Ovary (tissue), 3 donors: ENCODE measurements around the gene CAMTA1.

ENCODE experiments used
- POLR2A ChIP-seq: fragments of 450-650 bp; IDR thresholded peaks from one replicate; pipeline ENCODE4 v1.6.1; 2017; ENCODE audit warnings: antibody characterized with exemption, mild to moderate bottlenecking, moderate library complexity
- TF ChIP-seq, protein P1 (sequence below), 3 donors: fragments of 450-650 bp in 2 of 3; fragments of 200-600 bp in 1 of 3; IDR thresholded peaks; one replicate each; pipeline versions ENCODE4 v1.5.1 to v1.8.0; 2016 to 2022; ENCODE audit warnings: antibody characterized with exemption in 3 of 3, mild to moderate bottlenecking in 1 of 3
- donor health status: DM: no; HTN: no; CAD: no.

DNA sequence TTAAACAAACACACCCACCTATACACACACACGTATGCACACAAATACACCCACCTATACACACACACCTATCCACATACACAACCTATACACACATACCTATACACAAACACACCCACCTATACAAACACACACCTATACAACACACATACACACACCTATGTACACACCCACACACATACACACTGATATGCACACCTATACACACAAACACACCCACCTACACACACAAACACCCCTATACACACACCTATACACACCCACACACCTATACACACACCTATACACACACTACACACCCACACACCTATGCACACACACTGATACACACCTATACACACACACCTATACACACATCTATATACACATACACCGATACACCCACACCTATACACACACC, 870.1 kb downstream of the CAMTA1 start:
- TF ChIP-seq, protein P1, sequence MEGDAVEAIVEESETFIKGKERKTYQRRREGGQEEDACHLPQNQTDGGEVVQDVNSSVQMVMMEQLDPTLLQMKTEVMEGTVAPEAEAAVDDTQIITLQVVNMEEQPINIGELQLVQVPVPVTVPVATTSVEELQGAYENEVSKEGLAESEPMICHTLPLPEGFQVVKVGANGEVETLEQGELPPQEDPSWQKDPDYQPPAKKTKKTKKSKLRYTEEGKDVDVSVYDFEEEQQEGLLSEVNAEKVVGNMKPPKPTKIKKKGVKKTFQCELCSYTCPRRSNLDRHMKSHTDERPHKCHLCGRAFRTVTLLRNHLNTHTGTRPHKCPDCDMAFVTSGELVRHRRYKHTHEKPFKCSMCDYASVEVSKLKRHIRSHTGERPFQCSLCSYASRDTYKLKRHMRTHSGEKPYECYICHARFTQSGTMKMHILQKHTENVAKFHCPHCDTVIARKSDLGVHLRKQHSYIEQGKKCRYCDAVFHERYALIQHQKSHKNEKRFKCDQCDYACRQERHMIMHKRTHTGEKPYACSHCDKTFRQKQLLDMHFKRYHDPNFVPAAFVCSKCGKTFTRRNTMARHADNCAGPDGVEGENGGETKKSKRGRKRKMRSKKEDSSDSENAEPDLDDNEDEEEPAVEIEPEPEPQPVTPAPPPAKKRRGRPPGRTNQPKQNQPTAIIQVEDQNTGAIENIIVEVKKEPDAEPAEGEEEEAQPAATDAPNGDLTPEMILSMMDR (IDR thresholded peaks at IDR 0.05): no peak
- TF ChIP-seq POLR2A: no peak
